ENCODE results near the gene CCNI2.

CCNI2 gene

GRCh38 chr5:132749506-132749905, 2.3 kb downstream of the CCNI2 start:
- no peak overlapping the region for H3K4me3 ChIP-seq (ENCODE audit: low read depth, low read length)
- no peak for TF ChIP-seq CTCF (IDR thresholded peaks at IDR 0.05; ENCODE audit: borderline replicate concordance, insufficient read depth, low read depth, low read length)

- no peak for TF ChIP-seq CTCF (IDR thresholded peaks at IDR 0.05; ENCODE audit: borderline replicate concordance, insufficient read depth, low read depth, low read length)
- H3K4me3 ChIP-seq (ENCODE audit: low read depth, low read length) = no peak overlapping the region
Observed at GRCh38 chr5:132750471-132751230, 3.4 kb downstream of the CCNI2 start.

GRCh38 chr5:132751444-132751843, 4.2 kb downstream of the CCNI2 start:
- no peak overlapping the region for H3K4me3 ChIP-seq (ENCODE audit: low read depth, low read length)
- TF ChIP-seq CTCF (IDR thresholded peaks at IDR 0.05; ENCODE audit: borderline replicate concordance, insufficient read depth, low read depth, low read length) = no peak

GRCh38 chr5:132751971-132752580, 4.8 kb downstream of the CCNI2 start:
- TF ChIP-seq CTCF (IDR thresholded peaks at IDR 0.05; ENCODE audit: borderline replicate concordance, insufficient read depth, low read depth, low read length) = no peak
- H3K4me3 ChIP-seq (ENCODE audit: low read depth, low read length) = no peak overlapping the region

GRCh38 chr5:132752581-132753125, 5.4 kb downstream of the CCNI2 start:
- H3K4me3 ChIP-seq (ENCODE audit: low read depth, low read length) = no peak overlapping the region
- no peak for TF ChIP-seq CTCF (IDR thresholded peaks at IDR 0.05; ENCODE audit: borderline replicate concordance, insufficient read depth, low read depth, low read length)

- no peak overlapping the region for H3K4me3 ChIP-seq (ENCODE audit: low read depth, low read length)
Observed at GRCh38 chr5:132753135-132753987, 6.1 kb downstream of the CCNI2 start.

More at GRCh38 chr5:132753135-132753987, 6.1 kb downstream of the CCNI2 start:
- 0 out of 2 replicates have a peak, but pooled peaks have one; percentile 2 for TF ChIP-seq CTCF (IDR thresholded peaks at IDR 0.05; ENCODE audit: borderline replicate concordance, insufficient read depth, low read depth, low read length)

Measured in GM12875 (cell line).